GM21390 (cell line): Measurements from ENCODE around the gene MSH3.
"Not testable (repeated sequence)": the region's sequence is repeated elsewhere in the genome, so short reads cannot be mapped to it uniquely, and the experiment has no call there.

Experiments
- ATAC-seq: cut with Tn5 transposase; IDR thresholded peaks from one replicate; pipeline ENCODE4 v1.9.1; 2021; ENCODE audit not compliant: unreplicated experiment

Gene MSH3

DNA sequence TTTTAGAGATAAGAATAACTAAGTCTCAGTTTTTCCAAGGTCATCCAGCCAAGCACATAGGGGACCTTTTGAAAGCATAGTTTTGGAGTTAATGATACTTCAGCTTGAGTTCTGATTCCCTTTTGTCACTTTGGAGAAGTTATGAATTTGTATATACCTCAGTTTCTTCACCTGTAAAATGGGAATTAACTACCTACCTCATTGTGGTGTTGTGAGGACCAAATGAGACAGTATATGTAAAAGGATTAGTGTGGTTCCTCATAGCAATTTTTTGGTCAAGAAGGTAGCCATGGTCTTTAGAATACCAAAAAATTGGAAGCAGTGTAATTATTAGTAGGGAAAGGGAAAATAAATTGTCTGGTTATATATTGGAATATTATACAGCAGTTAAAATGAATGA is 98.0 kb downstream of the MSH3 start:
- no peak for ATAC-seq

DNA sequence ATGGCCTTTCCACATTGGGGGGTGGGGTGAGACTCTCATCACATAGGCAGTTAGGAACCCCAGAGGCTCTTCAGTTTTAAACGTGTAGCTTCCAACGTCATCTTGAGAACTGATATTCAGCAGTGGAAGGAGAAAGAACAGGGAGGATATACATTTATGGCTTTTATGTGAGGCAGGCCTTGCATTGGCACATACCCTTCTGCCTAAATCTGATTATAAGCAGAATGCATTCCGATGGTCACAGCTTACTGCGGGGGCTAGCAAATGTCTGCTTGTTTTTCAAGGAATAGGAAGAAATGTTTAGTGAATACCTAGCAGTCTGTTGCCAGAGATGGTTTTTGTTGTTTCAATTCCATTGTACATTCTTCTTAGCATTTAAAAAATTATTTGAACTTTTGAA is 99.3 kb downstream of the MSH3 start:
- no peak for ATAC-seq

DNA sequence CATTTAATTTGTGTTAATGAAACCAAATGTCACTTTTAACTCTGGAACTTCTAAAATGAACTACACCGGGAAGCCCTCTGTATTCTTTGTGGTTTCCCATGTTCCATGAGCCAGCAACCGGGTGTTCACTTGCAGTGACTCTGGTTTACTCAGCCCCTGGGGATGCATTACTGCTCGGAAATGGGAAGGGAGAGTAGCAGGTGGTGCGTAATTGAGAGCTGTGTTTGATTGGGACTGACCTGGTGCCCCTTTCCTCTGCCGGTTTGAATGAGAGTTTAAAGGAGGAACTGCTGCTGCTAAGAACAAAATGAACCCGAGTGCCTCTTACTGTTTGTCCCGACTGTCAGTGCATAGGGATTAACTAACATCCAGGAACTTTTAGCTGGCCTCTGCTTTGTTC is 100.4 kb downstream of the MSH3 start:
- peak; percentile 54 for ATAC-seq

DNA sequence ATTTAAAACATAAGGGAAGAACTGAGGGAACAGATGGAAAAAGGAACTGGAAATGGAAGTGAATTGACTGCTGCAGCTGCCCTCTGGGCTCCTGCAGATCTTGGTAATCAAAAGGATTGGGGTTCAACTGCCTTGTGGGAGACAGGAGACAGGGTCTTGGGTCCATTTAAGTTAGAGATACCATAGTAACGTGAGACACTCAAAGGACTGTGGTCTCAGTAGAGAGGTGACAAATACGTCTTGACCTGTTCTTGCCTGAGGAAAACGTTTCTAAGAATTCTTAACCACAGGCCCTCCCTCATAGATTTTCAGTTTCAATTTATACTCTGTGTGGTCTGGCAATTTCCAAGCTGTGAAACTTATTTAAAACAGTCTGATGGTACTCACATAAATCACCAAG is 101.2 kb downstream of the MSH3 start:
- peak; percentile 97 for ATAC-seq

DNA sequence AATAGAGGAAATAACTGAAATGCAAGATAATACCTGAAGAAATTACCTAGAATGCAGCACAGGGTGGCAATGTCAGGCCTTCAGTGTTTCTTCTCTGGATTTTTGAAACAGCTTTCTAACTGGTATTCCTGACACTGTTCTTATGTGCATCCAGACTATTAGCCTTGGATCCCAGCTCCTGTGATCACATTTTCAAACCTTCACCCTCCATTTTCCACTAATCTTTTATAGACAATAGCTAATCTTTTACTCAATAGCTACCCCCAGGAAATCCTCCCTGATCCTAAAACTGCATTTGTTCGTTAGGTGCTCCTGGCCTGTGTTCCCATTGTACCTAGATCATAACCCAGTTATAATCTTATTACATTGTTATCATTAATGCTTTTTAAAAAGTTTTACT is 101.8 kb downstream of the MSH3 start:
- ATAC-seq, result no peak

DNA sequence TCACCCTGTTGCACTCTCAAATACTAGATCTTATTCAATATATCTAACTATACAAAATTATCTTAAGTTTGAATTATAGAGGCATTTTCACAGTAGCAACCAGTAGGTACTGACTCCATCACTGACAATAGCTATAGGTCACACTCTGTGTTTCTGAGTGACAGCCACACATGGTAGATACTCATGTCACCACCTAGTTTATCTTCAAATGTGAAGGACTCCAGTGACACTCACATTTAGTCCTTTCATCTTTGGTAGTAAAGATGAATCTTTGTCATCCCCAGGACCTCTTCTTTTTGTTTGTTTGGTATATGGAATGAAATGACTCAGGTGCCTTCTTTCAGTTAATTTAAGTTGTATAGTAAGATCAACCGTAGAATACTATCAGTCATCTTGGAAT is 102.8 kb downstream of the MSH3 start:
- no peak for ATAC-seq

DNA sequence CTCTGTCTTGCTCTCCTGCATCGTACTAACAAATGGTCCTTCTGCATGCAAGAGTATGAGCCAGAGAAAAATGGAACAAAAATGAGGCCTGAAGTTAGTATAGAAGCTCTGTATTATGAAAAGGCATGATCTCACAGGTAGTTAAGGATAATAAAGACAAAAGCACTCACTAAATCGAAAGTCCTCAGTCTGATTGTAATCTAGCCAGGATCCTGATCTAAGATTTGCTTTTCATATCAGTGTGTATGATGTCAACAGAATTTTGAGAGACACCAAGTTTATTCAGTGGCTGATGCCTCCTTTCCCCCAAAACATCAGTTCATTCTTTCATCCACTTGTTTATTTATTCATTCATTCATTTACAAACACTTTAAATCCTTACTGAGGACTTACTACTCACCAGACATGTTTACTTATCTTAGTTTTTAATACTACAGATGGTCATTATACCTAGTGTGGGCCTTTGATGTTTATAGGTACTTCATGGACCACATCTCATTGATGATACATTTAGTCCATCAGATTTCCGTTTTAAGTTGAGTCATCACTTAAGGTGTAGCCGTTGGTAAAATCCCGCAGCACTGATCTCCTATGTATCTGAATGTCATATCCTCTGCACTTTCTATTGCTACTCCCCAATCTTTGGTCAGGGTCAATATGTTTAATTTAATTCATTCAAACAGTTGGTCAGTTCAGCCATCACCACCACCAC is 105.6 kb downstream of the MSH3 start:
- no peak for ATAC-seq

DNA sequence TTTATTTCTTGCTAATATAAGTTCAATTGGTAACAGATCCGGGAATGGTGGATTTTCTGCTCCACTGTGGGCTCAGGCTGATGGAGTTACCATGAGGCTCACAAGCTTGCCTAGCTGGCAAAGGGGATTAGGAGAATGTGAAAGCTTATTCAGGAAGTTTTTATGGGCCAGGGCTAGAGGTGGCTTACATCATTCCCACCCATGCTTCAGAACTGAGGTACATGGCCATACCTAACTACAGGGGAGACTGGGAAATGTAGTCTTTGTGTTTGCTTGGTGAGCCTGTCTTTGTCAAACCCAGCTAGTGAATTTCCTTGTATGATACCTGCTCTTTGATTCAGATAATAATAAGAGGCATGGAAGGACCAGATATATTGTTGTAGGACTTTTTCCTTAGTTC is 106.2 kb downstream of the MSH3 start:
- no peak for ATAC-seq

DNA sequence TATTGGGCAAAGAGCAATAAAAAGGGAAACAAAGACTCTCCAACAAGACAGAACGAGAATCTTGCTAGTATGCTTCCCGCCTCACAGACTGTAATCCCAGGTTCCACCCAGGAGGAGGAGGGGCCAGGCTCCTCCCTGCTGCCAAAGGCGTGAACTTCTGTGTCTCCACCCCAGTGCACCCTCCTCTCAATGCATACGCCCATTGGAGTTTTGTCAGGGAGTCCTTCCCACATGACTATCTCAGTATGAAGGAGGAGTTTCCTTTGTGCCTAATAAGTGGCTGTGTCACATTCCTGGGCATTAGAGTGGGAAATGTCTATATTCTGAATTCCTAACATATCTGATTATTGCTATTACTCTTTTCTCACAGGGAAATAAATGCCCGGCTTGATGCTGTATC is 106.7 kb downstream of the MSH3 start:
- no peak for ATAC-seq

DNA sequence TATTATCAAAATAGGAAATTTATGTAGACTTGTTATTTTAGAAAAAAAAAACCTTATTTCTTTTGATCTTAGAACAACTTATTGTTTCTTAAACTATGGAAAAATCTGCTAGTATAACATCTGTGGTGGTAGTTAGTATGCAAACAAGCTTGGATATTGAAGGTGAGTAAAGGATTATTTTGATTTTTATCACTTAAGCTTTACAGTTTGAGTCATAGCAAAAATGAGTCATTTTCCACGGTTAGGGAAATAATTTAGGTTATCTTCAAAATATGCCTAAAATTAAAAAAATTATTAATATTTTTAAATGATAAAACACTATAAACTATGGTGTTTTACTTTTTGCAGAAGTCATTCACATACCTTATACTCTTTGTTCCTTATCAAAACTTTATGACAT is 107.5 kb downstream of the MSH3 start:
- ATAC-seq, result no peak

DNA sequence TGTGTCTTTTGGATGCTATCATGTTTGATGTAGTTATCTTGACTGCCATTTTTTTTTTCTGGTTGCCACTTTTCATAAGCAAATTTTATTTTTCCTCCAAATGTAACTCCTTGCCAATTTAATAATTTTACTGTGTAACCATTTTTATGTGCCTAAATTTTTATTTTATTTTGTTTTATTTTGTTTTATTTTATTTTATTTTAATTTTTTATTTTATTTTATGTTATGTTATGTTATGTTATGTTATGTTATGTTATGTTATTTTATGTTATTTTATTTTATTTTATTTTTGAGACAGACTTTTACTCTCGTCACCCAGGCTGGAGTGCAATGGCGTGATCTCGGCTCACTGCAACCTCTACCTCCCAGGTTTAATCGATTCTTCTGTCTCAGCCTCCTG is 108.1 kb downstream of the MSH3 start:
- no peak for ATAC-seq

DNA sequence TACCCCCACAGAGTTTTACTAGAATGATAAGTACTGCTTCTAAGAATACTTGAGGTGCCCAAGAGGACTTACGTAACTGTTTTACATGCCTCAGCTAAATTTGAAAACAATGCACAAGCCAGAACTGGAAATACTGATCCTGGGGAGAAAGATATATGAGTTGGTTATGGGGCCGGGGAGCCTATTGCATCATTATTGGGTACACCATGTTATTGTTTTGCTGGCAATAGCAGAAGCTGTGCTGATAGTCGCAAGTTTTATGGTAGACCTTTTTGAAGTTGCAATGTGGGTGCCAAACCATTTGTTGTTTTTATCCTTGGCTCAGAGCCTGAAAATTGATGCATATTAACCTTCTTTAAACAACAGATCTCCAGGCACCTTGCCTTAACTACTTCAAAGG is 108.8 kb downstream of the MSH3 start:
- ATAC-seq, result no peak

DNA sequence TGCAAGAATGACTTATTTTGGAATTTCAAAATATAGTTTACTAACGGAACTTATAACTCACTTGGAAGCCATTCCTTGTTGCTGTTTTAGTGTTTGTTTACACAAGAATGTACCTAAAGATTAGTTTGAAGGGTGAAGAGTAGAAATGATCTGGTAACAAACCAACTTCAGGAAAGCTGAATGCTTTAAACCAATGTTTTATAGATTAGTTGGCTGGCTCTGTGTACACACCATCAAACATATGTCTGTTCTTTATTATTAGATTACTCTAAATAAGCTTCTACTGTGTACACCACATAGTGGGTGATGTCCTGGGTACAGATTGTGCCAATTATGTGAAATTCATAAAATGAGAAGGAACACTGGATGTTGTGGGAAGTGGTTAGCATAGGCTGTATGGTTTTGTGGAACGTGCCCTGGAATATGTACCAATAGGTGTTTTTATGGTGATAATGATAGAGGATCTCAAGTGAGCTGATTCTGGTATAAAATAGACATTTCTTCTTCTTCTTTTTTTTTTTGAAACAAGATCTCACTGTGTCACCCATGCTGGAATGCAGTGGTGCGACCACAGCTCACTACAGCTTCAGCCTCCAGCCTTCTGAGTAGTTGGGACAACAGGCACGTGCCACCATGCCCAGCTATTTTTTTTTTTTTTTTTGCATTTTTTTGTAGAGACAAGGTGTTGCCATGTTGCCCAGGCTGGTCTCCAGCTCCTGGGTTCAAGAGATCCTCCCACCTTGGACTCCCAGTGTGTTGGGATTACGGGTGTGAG is 109.6 kb downstream of the MSH3 start:
- ATAC-seq, result no peak

DNA sequence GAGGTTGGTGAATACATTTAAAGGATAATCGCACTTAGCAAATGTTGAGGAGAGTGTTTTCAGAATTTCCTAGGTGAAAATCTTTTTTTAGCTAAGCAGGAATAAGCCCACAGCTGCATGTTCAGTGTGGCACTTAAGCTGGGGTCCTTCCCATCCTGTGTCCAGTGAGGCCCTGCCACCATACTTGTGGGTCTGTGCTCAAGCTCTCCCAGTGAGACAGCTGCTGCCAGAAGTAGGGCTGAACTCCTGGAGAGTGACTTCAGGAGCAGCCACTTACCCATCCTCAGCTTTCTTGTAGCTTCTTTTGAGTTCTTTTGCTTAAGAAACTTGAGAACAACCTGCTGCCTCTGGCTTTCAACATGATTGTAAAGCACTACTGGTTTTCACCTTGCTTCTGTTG is 110.3 kb downstream of the MSH3 start:
- no peak for ATAC-seq

DNA sequence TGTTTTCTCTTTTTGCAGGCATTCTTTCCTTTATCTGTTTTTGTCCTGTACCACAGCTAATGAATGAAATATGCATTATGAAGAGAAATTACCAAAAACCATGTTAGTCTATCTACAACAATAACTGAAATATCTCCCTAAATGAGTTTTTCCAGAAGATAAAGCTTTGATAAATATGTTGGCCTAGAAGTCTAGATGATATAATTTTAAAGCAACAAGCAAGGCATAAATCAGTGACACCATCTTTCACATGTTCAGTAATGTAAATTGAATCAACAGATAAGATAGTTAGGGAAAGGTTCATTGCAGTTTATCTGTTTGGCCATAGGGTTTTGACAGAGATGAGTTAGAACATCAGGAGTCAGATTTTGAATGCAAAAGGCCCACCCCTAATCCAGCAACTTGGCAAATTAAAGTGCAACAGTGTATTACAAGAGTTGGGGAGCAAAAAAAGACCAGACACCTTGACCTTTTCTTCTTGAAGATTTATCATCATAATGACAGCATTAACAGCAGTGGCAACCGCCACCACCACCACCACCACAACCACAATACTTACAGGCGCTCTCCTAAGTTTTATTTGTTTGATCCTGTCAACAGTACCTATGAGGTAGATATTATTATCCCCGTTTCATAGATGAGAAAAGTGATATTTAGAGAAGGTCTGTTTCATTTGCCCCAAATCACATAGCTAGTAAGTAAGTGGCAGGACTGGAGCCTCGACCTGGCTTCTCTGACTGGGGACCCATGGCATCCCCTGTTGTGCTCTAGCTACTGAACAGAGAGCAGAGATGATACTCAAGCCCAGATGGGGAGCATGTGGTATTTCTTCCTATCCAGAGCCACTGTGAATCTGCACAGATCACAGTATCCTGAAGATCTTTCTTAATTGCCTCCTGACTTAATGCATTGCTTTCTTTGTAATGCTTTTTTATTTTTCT is 123.2 kb downstream of the MSH3 start:
- no peak for ATAC-seq

DNA sequence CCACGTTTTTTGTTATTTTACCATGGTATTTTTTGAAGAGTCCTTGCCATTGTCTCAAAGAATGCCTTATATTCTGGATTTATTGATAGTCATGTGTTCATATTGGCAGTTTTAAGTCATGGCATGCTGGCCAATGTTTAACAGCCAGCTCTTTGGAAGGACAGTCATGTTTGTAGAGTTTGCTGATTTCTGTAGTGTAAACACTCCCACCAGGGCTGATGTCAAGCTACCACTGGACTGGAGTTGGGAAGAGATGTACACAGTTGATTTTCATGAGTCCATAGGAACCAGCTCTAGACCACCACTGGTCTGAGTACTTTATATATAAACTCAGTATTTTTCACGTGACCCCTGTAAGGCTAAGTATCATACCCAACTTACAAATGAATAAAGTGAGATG is 125.6 kb downstream of the MSH3 start:
- no peak for ATAC-seq

DNA sequence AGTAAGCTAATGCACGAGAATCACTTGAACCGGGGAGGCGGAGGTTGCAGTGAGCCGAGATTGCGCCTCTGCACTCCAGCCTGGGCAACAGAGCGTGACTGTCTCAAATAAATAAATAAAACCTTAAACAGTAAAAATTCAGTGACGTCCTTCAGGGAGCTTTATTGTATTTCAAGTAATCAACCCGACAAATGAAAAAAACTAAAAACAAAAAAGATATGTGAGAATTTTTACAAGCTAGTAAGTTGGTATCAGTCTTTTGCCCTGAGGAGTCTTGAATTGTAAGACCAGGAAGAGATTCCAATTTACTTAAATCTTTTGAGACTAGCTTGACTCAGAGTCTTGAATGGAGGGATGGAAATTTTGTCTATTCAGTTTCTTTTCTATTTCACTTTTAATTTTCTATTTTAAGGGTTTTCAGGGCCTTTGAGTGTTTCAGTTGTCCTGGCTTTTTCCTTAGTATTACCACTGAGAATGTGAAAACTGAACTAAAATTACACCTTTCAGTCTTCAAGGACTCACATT is 126.4 kb downstream of the MSH3 start:
- no peak for ATAC-seq

DNA sequence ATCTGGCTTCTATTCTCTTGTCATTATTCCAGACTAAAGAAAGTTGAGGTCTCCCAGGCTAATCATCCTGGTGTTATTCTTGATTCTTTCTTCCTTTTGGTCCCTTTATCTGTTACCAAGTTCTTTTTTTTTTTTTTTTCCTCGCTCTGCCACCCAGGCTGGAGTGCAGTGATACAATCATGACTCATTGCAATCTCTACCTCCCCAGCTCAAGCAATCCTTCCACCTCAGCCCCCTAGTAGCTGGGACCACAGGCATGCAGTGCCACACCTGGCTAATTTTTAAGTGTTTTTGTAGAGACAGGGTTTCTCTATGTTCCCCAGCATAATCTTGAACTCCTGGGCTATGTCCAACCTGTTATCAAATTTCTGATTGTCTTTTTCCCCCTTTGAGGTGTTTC is 126.9 kb downstream of the MSH3 start:
- no peak for ATAC-seq

DNA sequence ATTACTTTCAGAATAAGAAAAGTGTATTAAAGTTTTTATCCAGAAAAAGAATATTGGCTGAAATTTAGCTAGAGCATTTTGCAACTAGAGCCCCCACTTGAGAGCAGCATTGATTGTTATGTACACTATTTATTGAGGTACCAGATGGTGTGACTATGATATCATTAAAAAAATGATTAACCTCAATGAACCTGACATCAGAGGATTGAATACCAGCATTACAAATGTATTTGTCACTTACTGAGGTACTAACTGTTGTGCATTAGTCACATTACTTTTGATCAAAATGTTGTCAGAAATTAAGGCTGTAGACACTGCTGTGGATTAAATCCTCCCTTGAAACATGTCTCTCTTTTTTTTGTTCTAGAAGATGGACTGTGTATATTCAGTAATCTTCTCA is 128.2 kb downstream of the MSH3 start:
- ATAC-seq, result no peak

DNA sequence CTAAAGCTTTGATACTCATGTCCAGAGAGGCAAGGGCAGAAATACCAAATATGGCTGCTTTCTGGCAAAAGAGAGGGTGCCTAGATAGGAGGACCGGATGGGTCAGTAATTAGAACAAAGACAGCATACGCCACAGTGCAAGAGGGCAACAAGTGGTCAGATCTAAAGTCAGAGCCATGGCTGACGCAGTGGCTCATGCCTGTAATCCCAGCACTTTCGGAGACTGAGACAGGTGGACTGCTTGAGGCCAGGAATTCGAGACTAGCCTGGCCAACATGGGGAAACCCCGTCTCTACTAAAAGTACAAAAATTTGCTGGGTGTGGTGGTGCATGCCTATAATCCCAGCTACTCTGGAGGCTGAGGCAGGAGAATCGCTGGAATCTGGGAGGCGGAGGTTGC is 129.3 kb downstream of the MSH3 start:
- ATAC-seq, result not testable (repeated sequence)

DNA sequence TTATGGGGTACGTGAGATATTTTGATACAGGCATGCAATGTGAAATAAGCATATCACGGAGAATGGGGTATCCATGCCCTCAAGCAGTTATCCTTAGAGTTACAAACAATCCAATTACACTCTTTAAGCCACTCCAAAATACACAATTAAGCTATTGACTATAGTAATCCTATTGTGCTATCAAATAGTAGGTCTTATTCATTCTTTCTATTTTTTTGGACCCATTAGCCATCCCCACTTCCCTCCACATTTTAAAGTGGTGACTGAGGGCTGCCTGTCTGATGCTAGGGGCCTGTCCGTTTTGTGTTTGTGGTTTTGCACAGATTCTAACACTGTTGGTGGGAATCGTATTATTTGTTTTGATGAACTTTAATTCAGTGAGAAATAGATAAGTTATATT is 130.0 kb downstream of the MSH3 start:
- ATAC-seq, result no peak
